NCI-H82 treated with DMSO at 0.1 percent for 48 hours (cell line): ENCODE results near the gene ZNF557.
"Not testable (repeated sequence)": the region's sequence is repeated elsewhere in the genome, so short reads cannot be mapped to it uniquely, and the experiment has no call there.

Experiments used
- DNase-seq: peaks from one replicate; lab custom pipeline; 2025; ENCODE audit not compliant: unreplicated experiment; lab: John Stamatoyannopoulos, UW

Gene ZNF557

DNA sequence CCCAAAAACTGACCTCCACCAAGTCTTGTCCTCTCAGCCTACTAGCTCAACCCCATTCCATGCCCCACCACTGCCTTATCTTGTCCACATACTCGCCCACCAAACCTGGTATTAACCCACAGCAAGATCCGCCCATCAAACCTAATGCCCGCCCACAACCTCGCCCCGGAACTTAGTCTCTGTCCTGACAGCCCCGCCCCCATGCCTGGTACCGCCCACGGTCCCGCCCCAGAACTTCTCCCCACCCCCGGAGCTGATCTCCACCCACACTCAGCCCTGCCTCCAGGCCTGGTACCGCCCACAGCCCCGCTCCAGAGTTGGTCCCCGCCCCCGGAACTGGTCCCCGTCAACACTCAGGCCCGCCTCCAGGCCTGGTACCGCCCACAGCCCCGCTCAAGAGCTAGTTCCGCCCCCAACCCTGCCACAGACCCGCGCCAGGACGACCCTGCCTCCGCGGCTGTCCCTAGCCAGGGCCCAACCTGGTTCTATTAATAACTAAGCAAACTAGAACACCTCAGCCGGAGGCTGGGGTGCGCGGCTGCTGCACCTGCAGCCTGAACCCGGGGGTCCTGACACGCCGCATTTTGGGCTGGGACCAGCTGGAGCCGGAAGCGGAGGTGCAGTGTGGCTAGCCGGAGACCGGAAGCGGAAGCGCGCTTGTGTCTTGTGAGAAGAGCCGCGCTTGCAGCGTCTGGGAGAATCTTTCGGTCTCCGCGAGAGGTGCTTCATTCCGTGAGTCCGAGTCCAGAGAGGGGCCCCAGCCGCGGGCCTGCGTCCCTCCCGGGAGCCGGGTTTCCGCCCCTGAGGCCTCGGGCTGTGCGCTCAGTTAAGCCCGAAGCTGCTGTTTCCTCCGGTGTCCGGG lies at the start of gene ZNF557:
ZNF557 (plus strand) TSS at position 662 of the 862 bp plus-strand sequence. CDS start 5,372 bp downstream, outside the sequence.
- peak; percentile 84 for DNase-seq

DNA sequence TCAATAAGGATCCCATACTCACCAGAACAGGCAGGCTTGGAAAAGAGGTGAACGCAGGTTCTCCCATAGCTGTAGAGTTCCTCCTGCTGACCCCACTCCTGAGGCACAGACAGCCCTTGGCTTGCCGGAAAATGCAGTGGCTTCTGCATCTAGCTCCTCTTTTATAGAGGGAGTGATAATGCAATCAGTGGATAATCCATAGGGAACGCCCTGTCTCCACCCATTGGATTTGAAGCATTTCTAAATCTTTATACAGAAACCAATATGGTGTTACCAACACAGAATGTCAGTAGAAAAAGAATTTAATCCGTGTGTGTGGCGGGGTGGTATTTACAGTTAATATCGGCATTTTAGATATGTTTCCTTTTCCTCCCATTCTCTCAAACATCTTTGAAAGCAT lies 48.2 kb upstream of the ZNF557 start, which contains the start of gene MBD3L2B:
MBD3L2B (minus strand) TSS at position 101 of the 400 bp plus-strand sequence; CDS start at position 67, 34 bp downstream.
- DNase-seq = not testable (repeated sequence)

DNA sequence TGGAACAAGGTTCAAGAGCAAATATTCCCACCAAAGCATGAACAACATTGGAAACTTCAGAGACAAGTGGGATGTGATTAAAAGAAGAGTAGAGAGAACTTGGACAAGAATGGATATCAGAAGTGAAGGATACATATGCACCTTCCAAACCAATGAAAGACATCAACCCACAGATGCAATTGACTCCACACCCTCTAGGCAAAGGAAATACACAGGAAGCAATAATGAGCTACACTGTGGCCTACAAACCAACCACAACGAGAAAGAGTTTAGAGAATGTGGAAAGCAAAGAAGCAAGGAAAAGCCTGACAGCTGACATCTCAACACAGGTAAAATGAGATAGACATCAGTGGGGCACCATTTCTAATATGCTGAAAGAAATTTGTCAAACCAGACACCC lies 40.7 kb upstream of the ZNF557 start:
- not testable (repeated sequence) for DNase-seq

DNA sequence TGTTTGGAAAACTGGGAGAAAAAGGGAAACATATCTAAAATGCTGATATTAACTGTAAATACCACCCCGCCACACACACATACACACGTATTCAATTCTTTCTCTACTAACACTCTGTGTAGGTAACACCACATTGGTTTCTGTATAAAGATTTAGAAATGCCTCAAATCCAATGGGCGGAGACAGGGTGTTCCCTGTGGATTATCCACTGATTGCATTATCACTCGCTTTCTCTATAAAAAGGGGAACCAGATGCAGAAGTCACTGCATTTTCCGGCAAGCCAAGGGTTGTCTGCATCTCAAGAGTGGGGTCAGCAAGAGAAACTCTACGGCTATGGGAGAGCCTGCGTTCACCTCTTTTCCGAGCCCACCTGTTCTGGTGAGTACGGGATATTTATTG lies 39.2 kb upstream of the ZNF557 start, which contains the start of gene MBD3L5:
MBD3L5 (plus strand) TSS at position 301 of the 400 bp plus-strand sequence; CDS start at position 335, 34 bp downstream.
- not testable (repeated sequence) for DNase-seq

DNA sequence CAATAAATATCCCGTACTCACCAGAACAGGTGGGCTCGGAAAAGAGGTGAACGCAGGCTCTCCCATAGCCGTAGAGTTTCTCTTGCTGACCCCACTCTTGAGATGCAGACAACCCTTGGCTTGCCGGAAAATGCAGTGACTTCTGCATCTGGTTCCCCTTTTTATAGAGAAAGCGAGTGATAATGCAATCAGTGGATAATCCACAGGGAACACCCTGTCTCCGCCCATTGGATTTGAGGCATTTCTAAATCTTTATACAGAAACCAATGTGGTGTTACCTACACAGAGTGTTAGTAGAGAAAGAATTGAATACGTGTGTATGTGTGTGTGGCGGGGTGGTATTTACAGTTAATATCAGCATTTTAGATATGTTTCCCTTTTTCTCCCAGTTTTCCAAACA lies 29.4 kb upstream of the ZNF557 start, which contains the start of gene MBD3L4:
MBD3L4 (minus strand) TSS at position 101 of the 400 bp plus-strand sequence; CDS start at position 66, 35 bp downstream.
- DNase-seq = not testable (repeated sequence)

DNA sequence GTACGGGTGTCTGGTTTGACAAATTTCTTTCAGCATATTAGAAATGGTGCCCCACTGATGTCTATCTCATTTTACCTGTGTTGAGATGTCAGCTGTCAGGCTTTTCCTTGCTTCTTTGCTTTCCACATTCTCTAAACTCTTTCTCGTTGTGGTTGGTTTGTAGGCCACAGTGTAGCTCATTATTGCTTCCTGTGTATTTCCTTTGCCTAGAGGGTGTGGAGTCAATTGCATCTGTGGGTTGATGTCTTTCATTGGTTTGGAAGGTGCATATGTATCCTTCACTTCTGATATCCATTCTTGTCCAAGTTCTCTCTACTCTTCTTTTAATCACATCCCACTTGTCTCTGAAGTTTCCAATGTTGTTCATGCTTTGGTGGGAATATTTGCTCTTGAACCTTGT lies 27.9 kb upstream of the ZNF557 start:
- not testable (repeated sequence) for DNase-seq

DNA sequence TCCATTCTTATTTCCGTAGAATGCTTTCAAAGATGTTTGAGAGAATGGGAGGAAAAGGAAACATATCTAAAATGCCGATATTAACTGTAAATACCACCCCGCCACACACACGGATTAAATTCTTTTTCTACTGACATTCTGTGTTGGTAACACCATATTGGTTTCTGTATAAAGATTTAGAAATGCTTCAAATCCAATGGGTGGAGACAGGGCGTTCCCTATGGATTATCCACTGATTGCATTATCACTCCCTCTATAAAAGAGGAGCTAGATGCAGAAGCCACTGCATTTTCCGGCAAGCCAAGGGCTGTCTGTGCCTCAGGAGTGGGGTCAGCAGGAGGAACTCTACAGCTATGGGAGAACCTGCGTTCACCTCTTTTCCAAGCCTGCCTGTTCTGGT lies 20.5 kb upstream of the ZNF557 start, which contains the start of gene MBD3L2:
MBD3L2 (plus strand) TSS at position 301 of the 400 bp plus-strand sequence; CDS start at position 354, 53 bp downstream.
- not testable (repeated sequence) for DNase-seq

DNA sequence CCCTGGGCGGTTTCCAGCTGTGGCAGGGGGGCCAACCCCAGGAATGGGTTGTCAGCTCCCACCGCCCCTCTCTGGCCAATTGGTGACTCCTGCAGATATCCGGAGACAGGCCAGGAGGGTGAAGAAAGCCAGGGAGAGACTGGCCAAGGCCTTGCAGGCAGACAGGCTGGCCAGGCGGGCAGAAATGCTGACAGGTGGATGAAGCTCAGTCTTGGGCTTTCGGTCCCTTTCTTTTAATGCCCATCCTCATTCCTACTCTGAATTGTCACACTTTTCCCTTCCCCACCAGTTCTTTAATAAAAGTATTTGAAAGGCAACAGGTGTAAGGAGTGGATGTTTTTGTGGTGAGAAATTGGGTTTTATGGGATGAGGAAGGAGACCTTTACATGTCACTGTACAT lies 18.1 kb upstream of the ZNF557 start:
- DNase-seq = not testable (repeated sequence)

DNA sequence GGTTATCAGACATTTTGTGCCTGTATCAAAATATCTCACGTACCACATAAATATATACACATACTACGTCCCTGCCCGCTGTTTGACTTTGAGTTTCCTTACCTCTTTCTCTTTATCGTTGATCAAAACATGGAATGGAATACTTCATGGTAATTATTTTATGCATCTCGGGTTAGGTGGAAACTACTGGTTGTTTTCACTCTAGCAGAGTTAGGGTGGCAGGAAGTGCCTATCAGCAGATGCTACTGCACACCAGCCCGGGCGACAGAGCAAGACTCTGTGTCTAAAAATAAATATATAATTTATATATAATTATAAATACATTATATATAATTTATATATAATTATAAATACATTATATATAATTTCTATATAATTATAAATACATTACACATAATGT lies 16.6 kb upstream of the ZNF557 start:
- DNase-seq = not testable (repeated sequence)

DNA sequence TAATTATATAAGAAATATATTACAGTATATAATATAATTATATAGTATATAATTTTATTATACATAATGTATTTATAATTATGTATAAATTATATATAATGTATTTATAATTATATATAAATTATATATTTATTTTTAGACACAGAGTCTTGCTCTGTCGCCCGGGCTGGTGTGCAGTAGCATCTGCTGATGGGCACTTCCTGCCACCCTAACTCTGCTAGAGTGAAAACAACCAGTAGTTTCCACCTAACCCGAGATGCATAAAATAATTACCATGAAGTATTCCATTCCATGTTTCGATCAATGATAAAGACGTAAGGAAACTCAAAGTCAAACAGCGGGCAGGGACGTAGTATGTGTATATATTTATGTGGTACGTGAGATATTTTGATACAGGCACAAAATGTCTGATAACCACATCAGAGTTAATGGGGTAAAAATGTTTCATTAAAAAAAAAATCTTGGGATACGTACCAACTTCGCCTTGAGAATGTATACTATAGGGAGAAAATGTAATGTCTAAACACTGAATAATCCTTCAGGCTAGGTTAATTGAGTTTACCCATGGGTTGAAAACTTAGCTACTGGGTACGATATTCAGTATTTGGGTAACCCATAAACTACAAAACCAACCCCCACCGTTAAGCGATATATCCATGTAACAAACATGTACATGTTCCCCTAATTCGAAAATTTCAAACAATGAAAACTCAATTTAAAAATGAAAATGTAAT lies 14.7 kb upstream of the ZNF557 start:
- DNase-seq = not testable (repeated sequence)

DNA sequence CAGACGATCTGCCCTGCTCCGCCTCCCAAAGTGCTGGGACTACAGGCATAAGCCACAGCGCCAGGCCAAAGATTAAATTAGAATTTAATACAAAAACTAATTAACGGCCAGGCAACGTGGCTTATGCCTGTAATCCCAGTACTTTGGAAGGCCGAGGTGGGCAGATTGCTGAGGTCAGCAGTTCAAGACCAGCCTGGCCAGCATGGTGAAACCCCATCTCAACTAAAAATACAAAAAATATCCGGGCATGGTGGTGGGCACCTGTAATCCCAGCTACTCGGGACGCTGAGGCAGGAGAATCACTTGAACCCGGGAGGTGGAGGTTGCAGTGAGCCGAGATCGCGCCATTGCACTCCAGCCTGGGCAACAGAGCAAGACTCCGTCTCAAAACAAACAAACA lies 13.8 kb upstream of the ZNF557 start:
- DNase-seq = not testable (repeated sequence)

DNA sequence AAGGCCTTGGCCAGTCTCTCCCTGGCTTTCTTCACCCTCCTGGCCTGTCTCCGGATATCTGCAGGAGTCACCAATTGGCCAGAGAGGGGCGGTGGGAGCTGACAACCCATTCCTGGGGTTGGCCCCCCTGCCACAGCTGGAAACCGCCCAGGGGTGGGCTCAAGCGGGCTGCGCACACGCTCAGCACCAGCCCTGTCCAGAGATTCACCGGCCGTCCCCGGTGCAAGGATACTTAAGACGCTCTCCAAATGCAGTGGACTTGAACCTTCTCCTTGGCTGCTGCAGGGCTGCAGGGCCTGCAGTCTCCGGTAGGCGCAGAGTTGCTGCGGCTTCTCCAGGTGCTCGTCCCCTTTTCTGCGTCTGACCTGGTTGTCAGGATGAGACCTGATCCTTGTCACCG lies 13.1 kb upstream of the ZNF557 start:
- not testable (repeated sequence) for DNase-seq

DNA sequence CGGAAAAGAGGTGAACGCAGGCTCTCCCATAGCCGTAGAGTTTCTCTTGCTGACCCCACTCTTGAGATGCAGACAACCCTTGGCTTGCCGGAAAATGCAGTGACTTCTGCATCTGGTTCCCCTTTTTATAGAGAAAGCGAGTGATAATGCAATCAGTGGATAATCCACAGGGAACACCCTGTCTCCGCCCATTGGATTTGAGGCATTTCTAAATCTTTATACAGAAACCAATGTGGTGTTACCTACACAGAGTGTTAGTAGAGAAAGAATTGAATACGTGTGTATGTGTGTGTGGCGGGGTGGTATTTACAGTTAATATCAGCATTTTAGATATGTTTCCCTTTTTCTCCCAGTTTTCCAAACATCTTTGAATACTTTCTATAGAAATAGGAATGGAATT lies 10.9 kb upstream of the ZNF557 start, which contains the start of gene MBD3L3:
MBD3L3 (minus strand) TSS at position 101 of the 400 bp plus-strand sequence; CDS start at position 30, 71 bp downstream.
- DNase-seq = not testable (repeated sequence)

DNA sequence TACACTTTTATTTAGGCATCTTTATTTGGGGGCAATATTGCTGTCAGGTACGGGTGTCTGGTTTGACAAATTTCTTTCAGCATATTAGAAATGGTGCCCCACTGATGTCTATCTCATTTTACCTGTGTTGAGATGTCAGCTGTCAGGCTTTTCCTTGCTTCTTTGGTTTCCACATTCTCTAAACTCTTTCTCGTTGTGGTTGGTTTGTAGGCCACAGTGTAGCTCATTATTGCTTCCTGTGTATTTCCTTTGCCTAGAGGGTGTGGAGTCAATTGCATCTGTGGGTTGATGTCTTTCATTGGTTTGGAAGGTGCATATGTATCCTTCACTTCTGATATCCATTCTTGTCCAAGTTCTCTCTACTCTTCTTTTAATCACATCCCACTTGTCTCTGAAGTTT lies 9.5 kb upstream of the ZNF557 start:
- DNase-seq = not testable (repeated sequence)

DNA sequence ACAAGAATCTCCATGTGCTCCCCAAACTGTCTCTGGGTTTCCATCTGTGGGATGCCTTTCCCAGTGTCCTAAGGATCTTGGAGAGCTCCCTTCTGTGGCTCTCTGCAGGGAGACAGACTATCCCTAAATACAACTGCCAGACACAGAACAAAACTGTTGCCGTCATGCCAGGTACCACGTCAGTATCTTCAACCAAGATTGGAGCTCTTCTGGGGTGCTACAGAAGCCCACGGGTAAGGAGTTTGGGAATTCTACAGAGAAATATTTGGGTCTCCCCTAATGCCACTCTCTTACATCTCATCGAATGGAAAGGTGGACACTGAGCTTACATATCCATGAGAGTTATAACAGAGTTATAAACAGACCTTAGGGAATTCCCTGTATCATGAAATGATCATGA lies 6.2 kb upstream of the ZNF557 start:
- DNase-seq = no peak

DNA sequence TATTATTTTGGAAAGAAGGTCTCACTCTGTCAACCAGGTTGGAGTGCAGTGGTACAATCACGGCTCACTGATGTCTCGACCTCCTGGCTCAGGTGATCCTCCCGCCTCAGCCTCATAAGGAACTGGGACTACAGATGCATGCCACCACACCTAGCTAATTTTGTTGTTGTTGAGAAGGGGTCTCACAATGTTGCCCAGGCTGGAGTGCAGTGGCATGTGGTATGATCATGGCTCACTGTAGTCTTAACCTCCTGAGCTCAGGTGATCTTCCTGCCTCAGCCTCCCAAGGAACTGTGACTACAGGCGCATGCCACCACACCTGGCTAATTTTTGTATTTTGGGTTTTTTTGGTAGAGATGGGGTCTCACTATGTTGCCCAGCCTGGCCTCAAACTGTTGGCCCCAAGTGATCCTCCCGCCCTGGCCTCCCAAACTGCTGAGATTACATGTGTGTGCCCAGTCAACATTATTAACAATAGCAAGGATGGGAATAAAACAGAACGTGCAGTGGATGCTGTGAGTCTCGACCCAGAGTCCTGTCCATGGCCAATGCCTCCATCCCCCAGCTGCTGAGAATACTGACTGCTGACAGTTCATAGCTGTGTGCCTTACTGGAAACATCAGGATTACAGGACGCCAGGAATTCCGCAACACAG lies 5.6 kb upstream of the ZNF557 start:
- DNase-seq = no peak

DNA sequence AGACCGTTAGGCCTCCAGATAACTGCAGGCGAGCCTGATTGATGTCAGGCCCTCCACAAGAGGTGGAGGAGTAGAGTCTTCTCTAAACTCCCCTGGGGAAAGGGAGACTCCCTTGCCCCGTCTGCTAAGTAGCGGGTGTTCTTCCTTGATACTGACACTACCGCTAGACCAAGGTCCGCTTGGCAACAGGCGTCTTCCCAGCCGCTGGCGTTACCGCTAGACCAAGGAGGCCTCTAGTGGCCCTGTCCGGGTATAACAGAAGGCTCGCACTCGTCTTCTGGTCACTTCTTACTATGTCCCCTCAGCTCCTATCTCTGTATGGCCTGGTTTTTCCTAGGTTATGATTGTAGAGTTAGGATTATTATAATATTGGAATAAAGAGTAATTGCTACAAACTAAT lies 2.4 kb upstream of the ZNF557 start:
- not testable (repeated sequence) for DNase-seq

DNA sequence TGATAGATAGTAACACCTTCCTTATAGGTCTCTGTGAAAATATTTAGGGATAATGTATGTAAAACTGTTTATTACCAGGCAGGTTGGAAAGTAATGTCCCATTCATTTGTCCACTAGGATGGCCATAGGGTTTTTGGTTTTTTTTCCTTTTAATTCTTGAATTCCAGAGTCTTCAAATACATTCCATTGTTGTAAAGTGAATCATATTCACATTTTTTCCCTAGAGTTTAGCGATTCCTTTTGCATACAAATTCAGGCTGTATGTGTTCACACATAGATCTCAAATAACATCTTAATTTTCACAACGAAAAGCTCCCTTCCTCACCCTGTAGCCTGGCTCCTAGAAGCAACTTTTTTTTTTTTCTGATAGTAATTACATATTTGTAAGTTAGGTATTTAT lies 1.8 kb upstream of the ZNF557 start:
- no peak for DNase-seq

DNA sequence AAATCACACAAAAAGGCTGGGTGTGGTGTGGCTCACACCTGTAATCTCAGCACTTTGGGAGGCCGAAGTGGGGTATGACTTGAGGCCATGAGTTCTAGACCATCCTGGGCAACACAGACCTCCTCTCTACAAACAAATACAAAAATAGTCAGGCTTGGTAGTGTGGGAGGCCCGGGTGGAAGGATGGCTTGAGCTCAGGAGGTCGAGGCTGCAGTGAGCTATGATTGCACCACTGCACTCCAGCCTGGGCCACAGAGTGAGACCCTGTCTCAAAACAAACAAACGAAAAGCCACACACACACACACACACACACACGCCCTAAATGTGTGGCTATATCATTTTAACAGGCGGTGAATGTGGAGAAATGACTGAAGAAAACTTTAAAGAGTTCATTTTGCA lies 904 bp upstream of the ZNF557 start:
- no peak for DNase-seq

DNA sequence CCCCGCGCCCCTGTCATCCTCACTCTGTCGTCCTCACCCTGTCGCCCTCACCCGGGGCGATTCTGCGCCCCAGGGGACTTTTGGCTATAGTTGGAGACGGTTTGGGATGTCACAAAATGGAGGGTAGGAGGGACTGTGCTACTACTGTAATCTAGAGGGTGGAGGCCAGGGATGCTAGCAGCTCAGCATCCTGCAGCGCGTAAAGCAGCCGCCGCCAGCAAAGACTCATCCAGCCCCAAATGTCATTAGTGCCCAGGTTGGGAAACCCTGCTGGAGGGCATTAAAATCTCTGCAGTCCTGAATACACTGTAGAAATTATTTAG lies 362 bp downstream of the ZNF557 start:
- DNase-seq = no peak

DNA sequence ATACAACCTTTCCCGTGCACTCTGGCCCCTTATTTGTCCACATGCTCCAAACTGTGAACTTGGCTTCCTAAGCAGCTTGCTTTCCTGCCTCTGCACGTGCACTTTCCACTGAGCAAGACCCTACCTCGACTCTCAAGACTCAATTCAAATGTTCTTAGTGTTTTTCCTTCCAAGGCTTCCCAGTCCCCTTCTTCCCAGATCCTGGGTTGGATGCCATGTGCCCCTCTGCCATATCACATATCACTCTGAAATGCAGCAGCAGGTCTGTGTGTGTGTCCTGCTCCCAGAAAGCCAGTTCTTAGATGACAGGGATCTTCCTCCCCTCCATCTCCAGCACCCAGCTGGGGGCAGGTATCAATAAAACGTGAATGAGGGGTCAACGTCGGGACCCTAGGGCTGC lies 3.0 kb downstream of the ZNF557 start:
- no peak for DNase-seq
